Gastroesophageal sphincter (tissue), 3 donors: Measurements from ENCODE around the gene ZNF783.

Experiments
- CTCF ChIP-seq, 4 experiments: fragments of 200-600 bp in 2 of 4; fragments of 450-650 bp in 2 of 4; sonication (generic) in 1 of 4; IDR thresholded peaks; one replicate each; pipeline ENCODE4 v1.5.1; 2017 to 2019; ENCODE audit warnings: antibody characterized with exemption in 4 of 4, mild to moderate bottlenecking in 2 of 4, moderate library complexity in 2 of 4
- POLR2A ChIP-seq, 2 donors: fragments of 450-650 bp; IDR thresholded peaks; one replicate each; pipeline ENCODE4 v1.6.1; 2017; ENCODE audit warnings: antibody characterized with exemption in 2 of 2, mild to moderate bottlenecking in 2 of 2, moderate library complexity in 1 of 2
- POLR2AphosphoS5 ChIP-seq: sonication (generic); formaldehyde crosslinking; IDR thresholded peaks from one replicate; pipeline ENCODE4 v1.6.1; 2017; ENCODE audit warnings: antibody characterized with exemption

DNA sequence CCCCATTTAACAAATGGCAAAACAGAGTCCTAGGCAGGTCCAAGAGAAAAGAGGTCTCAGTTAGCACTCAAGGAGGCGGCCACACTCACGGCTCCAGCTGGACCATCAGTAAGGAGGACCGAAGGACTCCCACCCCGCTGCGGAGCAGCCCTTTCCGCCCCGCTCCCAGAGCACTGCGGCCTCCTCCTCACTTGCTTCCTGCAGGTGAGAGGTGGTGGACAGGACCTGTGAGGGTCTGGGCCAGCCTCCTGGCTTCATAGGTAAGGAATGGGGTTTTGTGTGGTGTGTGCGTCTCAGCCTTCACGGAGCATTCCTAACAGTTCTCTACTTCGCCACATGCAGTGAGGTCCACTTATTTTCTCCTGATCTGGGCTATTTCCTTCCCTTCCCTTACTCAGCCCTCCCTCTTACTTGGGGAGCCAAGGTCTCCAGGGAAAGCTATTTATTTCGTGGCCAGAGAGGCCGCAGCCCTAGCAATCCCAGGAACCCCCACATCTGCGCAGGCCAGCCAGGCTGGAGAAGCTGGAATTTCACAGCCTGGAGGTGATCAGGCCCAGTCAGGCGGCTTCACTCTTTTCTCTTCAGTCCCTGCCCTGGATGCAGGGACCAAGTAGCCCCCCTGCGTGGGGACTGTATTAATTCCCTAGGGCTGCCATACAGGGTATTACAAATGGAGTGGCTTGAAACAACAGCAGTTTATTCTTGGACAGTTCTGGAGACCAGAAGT is 45.9 kb downstream of the ZNF783 start:
- TF ChIP-seq CTCF (IDR thresholded peaks at IDR 0.05) (no peak), POLR2A (IDR thresholded peaks at IDR 0.05) (no peak), POLR2AphosphoS5 (no peak)
